ENCODE measurements around the gene KCNH2.
"Not testable (repeated sequence)": the region's sequence is repeated elsewhere in the genome, so short reads cannot be mapped to it uniquely, and the experiment has no call there.

KCNH2 gene, protein sequence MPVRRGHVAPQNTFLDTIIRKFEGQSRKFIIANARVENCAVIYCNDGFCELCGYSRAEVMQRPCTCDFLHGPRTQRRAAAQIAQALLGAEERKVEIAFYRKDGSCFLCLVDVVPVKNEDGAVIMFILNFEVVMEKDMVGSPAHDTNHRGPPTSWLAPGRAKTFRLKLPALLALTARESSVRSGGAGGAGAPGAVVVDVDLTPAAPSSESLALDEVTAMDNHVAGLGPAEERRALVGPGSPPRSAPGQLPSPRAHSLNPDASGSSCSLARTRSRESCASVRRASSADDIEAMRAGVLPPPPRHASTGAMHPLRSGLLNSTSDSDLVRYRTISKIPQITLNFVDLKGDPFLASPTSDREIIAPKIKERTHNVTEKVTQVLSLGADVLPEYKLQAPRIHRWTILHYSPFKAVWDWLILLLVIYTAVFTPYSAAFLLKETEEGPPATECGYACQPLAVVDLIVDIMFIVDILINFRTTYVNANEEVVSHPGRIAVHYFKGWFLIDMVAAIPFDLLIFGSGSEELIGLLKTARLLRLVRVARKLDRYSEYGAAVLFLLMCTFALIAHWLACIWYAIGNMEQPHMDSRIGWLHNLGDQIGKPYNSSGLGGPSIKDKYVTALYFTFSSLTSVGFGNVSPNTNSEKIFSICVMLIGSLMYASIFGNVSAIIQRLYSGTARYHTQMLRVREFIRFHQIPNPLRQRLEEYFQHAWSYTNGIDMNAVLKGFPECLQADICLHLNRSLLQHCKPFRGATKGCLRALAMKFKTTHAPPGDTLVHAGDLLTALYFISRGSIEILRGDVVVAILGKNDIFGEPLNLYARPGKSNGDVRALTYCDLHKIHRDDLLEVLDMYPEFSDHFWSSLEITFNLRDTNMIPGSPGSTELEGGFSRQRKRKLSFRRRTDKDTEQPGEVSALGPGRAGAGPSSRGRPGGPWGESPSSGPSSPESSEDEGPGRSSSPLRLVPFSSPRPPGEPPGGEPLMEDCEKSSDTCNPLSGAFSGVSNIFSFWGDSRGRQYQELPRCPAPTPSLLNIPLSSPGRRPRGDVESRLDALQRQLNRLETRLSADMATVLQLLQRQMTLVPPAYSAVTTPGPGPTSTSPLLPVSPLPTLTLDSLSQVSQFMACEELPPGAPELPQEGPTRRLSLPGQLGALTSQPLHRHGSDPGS

DNA sequence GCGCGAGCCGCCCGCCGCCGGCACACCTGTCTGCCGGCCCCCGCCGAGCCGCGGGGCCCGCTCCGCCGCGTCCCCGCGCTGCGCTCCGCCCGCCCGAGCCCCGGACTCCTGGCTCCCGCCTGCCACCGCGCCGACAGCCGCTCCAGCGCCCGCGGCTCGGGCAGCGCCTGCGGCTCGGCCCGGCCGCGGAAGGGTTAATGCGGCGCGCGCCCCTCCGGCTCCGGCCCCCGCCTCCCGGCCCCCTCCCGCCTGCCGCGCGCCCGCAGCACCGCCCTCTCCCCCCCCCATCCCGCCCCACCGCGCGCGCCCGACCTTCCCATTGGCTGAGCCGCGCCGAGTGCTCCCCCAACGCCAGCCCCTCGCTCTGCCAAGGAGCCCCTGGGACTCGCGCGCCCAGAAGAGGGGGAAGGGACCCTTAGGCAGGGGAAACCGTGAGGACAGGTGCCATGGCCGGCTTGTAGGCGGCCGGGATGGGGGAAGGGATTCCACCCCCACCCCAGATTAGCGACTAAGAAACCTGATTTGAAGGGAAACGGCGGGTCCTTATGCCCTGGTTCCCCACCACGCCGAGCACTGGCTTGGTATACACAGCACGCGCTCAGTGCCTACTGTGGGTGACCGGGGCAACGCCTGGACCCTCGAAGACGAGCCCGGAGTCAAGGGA, at the start of gene KCNH2:
KCNH2 (minus strand) TSS at position 196 of the 664 bp plus-strand sequence. CDS start 408 bp downstream, outside the sequence.
- peak; percentile 92 to 93 for DNase-seq

DNA sequence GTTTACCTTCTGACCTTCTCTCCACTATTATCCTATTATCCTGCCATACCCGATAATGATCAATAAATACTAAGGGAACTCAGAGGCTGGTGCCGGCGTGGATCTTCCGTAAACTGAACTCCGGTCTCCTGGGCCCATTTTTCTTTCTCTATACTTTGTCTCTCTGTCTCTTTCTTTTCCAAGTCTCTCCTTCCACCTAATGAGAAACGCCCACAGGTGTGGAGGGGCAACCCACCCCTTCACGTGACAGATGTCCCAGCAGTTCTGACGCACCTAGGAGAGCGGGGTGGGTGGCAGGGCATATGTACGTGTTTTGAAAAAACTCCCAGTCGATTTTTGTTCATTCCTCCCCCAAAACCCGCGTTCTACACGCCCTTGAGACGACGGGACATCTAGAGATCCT, 49.6 kb upstream of the KCNH2 start:
- not testable (repeated sequence) for DNase-seq

DNA sequence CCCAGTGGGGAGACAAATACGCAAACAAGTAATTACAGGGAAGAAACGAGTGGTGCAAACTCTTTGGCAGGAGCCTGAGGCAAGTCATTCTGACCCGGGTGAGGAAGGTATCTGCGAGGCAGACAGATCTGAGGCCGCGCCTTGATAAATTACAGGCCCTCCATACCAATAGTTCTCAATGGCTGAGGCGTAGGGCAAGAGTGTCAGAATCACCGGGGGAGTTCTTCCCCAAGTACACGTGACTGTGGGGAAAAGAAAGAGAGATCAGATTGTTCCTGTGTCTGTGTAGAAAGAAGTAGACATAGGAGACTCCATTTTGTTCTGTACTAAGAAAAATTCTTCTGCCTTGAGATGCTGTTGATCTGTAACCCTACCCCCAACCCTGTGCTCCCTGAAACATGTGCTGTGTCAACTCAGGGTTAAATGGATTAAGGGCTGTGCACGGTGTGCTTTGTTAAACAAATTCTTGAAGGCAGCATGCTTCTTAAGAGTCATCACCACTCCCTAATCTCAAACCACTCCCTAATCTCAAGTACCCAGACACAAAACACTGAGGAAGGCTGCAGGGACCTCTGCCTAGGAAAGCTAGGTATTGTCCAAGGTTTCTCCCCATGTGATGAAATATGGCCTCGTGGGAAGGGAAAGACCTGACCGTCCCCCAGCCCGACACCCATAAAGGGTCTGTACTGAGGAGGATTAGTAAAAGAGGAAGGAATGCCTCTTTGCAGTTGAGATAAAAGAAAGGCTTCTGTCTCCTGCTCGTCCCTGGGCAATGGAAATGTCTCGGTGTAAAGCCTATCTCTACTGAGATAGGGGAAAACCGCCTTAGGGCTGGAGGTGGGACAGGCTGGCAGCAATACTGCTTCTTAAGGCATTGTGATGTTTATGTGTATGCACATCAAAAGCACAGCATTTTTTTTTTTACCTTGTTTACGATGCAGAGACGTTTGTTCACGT, 48.9 kb upstream of the KCNH2 start:
- DNase-seq, result peak in 1 of 2 experiments; percentile 28

DNA sequence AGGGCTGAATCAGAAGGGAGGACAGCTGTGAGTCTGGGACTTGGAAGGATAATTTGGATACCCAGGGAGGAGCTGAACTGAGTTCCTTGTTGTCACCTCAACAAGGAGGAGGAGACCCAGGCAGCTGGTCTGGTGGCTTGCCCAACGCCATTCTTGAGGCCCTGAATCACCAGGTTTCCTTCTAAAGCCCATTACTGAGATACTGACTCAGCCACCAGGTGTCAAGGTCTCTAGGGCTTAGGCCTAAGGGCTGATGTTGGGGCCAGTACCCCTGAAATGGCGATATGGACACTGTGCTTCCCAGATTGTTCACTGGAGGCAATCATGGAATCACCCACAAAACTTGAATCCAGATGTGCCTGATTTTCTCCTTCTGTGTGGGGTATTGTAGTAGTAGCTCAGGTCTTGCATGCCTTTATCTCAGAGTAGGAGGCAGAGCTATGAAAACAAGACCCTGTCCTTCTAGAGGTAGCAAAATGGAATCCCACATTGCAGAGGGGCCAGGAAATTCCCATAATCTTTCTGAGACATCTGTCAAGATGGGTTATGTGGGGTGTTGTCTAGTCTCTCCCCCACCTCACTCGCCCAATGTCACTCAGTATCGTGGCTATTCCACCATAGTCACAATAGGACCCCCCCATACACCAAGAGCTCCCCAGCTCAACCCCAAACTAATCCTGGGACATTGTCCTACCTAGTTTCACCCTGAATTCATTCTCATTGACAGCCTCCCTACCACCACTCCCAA, 48.0 kb upstream of the KCNH2 start:
- no peak for DNase-seq

DNA sequence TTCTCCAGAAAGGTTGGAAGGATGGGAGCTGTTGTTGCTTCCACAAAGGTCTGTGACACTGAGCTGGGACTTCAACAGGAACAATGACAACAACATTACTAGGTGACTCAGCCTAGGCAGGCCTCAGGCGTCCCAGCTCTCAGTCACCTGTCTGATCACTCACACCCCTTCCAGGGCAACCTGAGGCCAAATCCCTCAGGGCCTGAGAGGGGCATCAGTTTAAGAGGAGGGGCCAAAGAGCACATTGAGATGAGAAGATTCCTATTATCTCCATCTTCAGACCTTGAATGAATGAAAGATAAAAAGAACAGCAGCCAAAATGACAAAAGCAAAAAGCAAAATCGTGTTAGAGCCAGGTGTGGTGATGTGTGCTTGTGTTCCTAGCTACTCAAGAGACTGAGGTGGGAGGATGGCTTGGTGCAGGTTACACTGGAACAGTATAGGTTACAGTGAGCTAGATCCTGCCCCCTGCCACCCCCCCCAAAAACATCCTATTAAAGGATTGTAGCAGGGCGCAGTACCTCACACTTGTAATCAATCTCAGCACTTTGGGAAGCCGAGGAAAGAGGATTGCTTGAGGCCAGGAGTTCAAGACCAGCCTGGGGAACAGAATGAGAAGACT, 46.4 kb upstream of the KCNH2 start, which contains the start of gene ATG9B:
ATG9B (minus strand) TSS at position 60 of the 622 bp plus-strand sequence. CDS start 71 bp downstream, outside the sequence.
- no peak for DNase-seq

DNA sequence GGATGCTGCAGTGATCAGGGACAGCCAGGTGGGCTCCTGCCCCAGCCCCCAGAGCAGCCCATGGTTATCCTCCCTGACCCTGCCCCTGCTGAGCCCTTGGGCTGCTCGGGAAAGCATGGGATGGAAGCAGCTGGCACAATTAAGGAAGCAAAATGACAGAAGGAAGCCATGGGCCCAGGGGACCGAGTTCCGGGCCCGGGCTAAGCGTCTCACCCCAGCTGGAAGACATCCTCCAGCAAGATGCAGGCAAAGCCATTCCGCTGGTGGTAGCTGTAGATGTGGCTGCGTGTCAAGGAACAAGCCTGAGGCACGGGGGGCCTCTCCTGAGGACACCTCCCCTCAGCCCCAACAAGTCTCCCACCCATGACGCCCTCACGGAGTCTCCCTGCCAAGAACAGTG, 45.1 kb upstream of the KCNH2 start:
- no peak for DNase-seq

DNA sequence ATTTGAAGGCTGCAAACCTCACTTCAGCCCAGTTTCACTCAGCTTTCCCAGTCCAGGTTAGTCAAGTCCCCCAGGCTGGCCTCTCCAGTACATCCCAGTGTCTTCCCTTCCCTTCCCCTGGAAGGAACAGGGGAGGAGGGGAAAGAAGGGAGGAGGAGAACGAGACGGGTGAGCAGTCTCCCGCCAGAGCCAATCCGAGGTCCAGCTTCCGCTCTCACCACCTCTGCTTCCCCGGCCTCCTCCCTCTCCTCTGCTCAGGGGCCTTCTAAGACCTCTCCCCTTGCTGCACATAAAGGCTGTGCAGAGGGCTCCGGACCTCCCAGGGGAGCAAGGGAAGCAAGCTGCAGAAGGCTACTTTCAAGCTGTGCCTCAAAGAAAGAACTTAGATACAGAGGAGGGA, 42.1 kb upstream of the KCNH2 start:
- DNase-seq, result no peak

DNA sequence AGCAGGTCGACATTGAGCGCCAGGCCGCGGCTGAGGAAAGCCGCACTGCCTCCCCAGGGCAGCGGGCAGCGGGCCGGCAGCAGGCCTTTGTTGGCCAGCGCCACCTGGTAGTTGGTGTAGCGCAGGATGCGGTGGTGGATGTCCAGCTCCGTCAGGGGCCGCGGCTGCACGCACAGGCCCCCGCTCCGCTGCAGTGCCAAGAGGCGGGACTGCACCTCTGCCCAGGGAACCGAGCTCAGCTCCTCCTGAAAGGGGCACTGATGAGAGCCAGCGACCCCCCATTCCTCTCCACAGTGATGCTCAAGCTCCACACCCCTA, 41.0 kb upstream of the KCNH2 start:
- no peak for DNase-seq

DNA sequence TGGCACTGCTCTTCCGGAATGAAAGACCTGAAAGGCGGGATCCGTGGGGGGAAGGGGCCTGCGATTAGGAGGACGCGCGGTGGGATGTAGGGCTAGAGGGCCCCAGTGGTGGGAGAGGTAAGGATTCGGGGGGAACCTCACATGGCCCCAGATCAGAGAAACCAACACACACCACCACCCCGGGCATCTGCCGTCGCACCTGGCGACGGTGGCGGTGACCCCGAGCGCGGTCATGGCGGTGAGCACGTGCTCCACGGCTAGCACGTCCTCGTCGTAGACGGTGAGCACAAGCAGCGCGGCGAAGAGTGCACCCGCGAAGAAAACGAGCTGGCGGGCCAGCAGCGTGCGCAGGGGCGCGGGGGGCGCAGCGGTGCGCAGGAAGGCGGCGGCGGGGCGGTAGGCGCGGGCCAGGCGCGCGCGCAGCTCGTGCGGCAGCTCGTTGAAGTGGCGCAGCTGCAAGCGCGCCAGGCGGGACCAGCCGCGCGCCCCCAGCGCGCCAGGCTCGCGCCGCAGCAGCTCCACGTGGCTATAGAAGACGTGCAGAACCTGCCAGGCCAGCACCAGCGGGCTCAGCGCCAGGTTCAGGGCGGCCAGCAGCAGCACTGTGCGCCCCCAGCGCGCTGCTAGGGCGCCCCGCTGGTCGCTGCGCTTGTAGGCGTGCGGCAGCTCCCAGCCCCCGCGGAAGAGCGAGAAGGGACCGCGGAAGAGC, 40.5 kb upstream of the KCNH2 start:
- no peak for DNase-seq

DNA sequence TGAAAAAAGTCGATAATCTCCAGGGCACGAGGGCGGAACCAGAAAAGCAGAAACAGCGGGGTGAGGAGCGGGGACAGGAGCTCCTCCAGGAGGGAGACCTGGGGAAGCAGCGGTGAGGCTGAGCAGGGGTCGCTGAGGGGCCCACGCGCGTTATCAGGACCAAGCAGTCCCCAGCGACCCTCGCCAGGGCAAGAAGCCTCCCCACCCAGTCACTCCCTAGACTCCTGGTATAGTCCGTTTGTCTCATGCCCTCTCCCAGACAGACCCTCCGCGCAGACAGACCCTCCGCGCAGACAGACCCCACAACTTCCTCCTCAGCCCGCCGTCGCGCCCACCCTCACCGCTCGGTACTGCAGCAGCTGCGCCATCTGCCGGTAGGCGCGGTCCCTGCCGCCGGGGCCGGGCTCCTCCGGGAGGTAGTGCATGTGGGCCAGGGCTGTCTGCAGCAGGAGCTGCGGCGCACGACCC, 39.9 kb upstream of the KCNH2 start:
- DNase-seq, result no peak

DNA sequence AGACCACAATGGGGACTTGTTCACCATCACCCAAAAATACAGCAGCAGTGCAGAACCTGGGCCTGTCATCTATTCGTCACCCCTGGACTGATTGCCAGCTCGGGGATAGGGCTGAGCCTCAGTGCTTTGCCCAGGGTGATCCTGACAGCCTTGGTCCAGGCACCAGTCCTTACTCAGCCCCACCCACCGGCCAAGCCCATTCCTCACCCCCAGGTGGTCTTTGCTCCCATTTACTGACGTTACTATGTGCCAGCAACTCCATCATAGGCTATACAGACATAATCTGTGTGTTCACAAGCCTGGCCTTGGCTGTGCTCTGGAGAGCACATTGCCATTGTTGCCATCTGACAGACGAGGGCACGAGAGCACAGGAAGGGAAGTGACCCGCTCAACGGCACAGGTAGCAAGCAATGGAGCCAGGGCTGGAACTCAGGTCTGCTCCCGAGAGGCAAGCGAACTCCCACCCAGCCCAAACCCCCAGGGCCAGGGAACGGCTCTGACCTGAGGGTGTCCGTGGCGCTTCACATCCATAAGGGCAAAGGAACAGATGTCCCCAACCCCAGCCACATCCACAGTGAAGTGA, 39.3 kb upstream of the KCNH2 start:
- no peak for DNase-seq

DNA sequence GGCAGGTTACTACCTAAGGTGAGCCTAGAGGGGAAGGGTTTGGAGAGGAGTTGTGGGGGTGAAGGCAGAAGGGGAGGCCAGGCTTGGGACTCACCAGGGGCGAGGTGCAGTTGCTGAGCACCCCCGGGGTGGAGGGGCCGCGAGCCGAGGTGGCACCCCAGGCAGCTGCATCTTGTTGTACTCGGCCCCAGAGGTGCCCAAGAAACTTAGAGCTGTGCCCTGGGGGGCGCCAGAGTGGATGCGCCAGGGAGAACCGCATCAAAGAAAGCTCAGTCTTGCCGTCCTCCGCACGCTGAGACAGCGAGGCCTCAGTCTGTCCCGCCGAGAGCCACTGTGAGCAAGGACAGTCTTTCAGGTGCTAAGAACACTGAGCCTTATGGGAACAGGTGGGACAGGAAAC, 38.8 kb upstream of the KCNH2 start:
- DNase-seq, result no peak

DNA sequence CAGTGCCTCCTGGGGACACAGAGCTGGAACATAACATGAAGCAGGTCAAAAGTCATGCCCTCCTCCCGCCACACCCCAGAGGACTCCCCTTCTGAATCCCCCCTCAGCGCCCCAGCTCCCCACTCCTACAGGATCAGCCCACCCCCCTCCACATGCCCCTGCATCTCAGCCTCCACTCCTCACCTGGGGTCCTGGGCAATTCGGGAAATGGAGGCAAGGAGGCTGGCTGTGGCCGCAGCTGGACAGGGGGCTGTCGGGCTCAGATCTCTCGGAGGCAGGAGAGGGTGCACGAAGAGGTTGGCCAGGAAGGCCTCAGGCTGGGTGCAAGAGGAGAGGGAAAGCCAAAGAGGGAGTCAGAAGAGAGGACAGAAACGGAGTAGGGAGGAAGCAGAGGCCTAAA, 38.4 kb upstream of the KCNH2 start:
- DNase-seq, result no peak

DNA sequence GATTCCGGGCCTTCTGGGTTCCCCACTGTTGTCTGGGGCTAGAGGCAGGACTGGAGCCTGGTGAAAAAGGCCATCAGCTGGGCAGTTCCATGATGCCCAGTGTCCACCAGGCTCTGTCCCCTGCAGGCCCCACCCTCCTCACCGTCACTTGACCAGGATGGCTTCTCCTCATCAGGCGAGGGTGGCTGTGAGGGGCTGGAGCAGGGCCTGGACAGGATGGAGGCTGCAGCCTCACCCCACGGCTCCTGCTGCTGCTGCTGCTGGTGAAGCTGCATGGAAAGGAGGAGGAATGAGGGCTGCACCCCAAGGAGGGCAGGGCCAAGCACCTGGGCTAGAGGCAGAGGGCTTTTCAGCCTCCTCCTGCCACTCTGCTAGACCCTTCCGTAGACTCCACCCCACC, 37.8 kb upstream of the KCNH2 start:
- DNase-seq, result no peak

DNA sequence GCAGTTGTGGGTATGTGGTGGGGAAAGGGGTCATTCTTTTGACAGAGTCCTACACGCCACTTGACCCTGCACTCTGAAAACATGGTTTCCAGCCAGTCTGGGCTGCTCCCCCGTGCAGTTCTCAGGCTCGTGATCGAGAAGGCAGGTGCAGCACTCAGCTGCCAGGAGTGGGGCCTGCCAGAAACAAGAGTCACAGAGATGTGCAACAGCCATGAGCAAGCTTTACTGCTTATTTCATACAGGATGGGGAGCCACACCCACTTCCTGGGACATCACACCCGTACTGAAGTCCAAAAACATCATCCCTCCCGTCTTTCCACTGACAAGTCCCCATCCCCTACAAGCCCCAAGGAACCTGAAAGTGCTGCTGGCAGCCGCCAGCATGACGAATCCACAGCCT, 36.8 kb upstream of the KCNH2 start:
- DNase-seq, result no peak

DNA sequence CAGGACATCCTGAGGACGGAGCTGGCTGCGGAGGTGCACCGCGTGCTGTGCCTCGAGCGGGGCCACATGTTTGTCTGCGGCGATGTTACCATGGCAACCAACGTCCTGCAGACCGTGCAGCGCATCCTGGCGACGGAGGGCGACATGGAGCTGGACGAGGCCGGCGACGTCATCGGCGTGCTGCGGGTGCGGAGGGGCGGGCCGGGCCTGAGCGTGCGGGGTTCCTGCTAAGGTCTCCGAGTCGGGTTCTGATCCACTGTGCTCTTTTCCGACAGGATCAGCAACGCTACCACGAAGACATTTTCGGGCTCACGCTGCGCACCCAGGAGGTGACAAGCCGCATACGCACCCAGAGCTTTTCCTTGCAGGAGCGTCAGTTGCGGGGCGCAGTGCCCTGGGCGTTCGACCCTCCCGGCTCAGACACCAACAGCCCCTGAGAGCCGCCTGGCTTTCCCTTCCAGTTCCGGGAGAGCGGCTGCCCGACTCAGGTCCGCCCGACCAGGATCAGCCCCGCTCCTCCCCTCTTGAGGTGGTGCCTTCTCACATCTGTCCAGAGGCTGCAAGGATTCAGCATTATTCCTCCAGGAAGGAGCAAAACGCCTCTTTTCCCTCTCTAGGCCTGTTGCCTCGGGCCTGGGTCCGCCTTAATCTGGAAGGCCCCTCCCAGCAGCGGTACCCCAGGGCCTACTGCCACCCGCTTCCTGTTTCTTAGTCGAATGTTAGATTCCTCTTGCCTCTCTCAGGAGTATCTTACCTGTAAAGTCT, 35.8 kb upstream of the KCNH2 start:
- no peak for DNase-seq

DNA sequence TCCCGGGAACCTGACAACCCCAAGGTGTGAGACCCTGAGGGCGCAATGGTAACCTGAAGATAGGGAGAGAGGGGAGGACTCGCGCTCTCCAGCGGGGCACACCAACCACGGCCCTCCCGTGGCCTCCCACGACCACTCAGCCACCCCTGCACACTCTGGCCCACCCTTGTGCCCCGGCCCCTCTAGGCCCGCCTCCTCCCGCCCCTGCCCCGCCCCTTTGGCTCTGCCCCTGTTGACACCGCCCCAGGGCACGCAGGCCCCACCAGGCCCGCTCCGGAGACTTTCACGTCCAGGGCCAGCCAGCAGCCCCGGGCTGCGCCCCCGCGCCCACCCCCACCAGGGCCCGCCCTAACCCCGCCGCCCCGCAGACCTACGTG, 35.2 kb upstream of the KCNH2 start:
- DNase-seq, result no peak

DNA sequence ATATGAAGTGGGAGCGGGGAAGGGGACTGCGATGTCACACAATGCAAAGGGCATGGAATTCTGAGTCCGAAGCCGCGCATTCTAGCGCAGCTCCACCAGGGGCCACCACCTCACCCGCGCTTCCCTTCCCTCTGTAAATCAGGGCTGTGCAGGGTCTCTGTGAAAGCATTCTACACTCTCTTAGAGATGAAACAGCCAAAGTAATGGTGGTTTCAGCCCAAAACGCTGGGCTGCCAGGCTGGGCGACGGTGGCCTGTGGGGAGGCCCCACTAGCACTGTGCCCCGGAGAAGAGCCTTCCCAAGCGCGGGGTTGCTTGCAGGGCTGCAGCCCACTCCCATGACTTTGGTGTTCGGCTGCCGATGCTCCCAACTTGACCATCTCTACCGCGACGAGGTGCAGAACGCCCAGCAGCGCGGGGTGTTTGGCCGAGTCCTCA, 34.8 kb upstream of the KCNH2 start:
- DNase-seq, result no peak
